ENCODE results near the gene FBLN1.

The FBLN1 gene

DNA sequence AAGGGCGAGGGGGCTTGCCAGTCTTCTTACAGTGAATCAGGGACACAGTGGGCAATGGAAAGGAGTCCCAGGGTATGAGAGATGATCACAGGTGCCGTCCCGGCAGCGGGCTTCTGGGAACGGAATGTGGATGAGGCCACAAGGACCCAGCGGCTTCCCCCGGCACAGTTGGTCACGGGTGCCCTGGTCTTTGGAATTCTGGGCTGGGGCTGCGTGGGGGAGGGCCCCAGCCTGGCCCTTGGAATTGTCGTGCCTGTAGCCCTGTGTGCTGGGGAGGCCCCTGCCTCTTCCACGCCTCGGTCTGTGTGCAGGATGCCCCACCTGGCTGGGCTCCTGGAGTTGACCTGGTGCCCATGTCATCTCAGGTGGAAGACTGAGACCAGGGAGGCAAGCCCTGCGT lies 76.6 kb downstream of the FBLN1 start:
- H3K9me3 ChIP-seq (ENCODE audit: insufficient read depth, low read depth, low read length): no peaks in the 10 kb centered on the region
- no peak overlapping the region for H3K4me2 ChIP-seq (ENCODE audit: low read depth, low read length, poor library complexity, severe bottlenecking)
- H3K79me2 ChIP-seq (ENCODE audit: insufficient read depth, low read length): no peaks in the 10 kb centered on the region
- no peaks in the 10 kb centered on the region for H3K36me3 ChIP-seq (ENCODE audit: insufficient read depth, low read length)
- TF ChIP-seq, protein P1, sequence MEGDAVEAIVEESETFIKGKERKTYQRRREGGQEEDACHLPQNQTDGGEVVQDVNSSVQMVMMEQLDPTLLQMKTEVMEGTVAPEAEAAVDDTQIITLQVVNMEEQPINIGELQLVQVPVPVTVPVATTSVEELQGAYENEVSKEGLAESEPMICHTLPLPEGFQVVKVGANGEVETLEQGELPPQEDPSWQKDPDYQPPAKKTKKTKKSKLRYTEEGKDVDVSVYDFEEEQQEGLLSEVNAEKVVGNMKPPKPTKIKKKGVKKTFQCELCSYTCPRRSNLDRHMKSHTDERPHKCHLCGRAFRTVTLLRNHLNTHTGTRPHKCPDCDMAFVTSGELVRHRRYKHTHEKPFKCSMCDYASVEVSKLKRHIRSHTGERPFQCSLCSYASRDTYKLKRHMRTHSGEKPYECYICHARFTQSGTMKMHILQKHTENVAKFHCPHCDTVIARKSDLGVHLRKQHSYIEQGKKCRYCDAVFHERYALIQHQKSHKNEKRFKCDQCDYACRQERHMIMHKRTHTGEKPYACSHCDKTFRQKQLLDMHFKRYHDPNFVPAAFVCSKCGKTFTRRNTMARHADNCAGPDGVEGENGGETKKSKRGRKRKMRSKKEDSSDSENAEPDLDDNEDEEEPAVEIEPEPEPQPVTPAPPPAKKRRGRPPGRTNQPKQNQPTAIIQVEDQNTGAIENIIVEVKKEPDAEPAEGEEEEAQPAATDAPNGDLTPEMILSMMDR (conservative IDR thresholded peaks at IDR 0.05; ENCODE audit: low read length): no peak
- no peak for TF ChIP-seq EZH2phosphoT487 (IDR thresholded peaks at IDR 0.05; ENCODE audit: borderline replicate concordance)
- H4K20me1 ChIP-seq (ENCODE audit: insufficient read depth, low read length, poor library complexity, severe bottlenecking): no peaks in the 10 kb centered on the region
- no peak overlapping the region for H2AFZ ChIP-seq (ENCODE audit: low read length)
- no peak overlapping the region for H3K4me3 ChIP-seq (ENCODE audit: low read length, poor library complexity, severe bottlenecking)
- no peaks in the 10 kb centered on the region for H3K9me2 ChIP-seq (replicated peaks; ENCODE audit: low read depth, low read length)
- H3K9ac ChIP-seq (ENCODE audit: low read depth, low read length, poor library complexity, severe bottlenecking): peak overlapping the region; percentile 13
- no peaks in the 10 kb centered on the region for H3F3A ChIP-seq (ENCODE audit: low read depth)
- peaks cover 45% of the 10 kb centered on the region for H3K4me1 ChIP-seq (ENCODE audit: insufficient read depth, low read length, poor library complexity, severe bottlenecking)
- no peaks in the 10 kb centered on the region for H3K27me3 ChIP-seq (ENCODE audit: insufficient read depth, low read length, poor library complexity, severe bottlenecking)

DNA sequence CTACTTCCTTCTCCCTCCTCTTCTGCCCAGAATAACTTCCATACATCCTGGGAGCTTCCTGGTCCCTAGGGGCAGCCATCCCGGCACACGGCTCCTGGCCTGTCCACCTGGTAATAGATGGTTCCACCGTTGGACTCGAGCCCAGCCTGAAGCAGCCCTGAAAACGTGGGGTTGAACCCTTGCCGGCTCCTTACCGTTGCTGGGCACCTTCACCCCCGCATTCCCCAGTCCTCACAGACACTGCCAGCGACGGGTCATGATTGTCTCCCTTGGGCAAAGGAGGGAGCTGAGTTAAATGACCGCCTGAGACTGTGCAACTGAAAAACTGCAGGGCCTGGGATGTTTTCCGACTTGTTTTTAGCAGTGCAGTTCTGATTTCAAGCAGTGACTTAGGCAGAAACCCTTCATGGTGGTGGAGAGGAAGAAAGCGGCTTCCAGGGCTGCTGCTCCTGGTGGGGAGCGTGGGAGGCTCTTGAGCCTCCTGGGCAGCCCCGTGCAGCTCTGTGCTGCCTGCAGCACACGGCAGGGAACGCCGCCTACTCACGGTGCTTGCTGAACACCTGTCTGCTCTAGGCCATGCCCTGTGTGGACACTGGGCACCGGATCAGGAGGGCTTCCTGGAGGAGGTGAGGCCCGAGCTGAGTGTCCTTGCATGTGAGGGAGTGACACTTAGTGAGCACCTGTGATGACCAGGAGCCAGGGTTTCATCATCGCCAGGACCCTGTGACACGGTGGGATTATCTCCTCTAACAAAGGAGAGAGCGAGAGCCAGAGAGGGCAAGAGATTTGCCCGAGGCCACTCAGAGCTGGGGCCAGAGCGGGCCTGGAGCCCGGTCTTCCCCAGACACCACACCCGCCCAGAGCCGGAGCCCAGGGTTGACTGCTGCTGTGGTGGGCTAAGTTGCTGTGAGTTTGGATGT lies 77.4 kb downstream of the FBLN1 start:
- no peak overlapping the region for H2AFZ ChIP-seq (ENCODE audit: low read length)
- peaks cover 45% of the 10 kb centered on the region for H3K4me1 ChIP-seq (ENCODE audit: insufficient read depth, low read length, poor library complexity, severe bottlenecking)
- no peak overlapping the region for H3K9ac ChIP-seq (ENCODE audit: low read depth, low read length, poor library complexity, severe bottlenecking)
- H3K27me3 ChIP-seq (ENCODE audit: insufficient read depth, low read length, poor library complexity, severe bottlenecking): no peaks in the 10 kb centered on the region
- no peaks in the 10 kb centered on the region for H3K9me3 ChIP-seq (ENCODE audit: insufficient read depth, low read depth, low read length)
- H4K20me1 ChIP-seq (ENCODE audit: insufficient read depth, low read length, poor library complexity, severe bottlenecking): no peaks in the 10 kb centered on the region
- no peaks in the 10 kb centered on the region for H3F3A ChIP-seq (ENCODE audit: low read depth)
- no peaks in the 10 kb centered on the region for H3K36me3 ChIP-seq (ENCODE audit: insufficient read depth, low read length)
- no peaks in the 10 kb centered on the region for H3K79me2 ChIP-seq (ENCODE audit: insufficient read depth, low read length)
- TF ChIP-seq EZH2phosphoT487 (IDR thresholded peaks at IDR 0.05; ENCODE audit: borderline replicate concordance): no peak
- TF ChIP-seq, protein P1 (conservative IDR thresholded peaks at IDR 0.05; ENCODE audit: low read length): no peak
- H3K9me2 ChIP-seq (replicated peaks; ENCODE audit: low read depth, low read length): no peaks in the 10 kb centered on the region
- H3K4me2 ChIP-seq (ENCODE audit: low read depth, low read length, poor library complexity, severe bottlenecking): no peak overlapping the region
- H3K4me3 ChIP-seq (ENCODE audit: low read length, poor library complexity, severe bottlenecking): no peak overlapping the region

DNA sequence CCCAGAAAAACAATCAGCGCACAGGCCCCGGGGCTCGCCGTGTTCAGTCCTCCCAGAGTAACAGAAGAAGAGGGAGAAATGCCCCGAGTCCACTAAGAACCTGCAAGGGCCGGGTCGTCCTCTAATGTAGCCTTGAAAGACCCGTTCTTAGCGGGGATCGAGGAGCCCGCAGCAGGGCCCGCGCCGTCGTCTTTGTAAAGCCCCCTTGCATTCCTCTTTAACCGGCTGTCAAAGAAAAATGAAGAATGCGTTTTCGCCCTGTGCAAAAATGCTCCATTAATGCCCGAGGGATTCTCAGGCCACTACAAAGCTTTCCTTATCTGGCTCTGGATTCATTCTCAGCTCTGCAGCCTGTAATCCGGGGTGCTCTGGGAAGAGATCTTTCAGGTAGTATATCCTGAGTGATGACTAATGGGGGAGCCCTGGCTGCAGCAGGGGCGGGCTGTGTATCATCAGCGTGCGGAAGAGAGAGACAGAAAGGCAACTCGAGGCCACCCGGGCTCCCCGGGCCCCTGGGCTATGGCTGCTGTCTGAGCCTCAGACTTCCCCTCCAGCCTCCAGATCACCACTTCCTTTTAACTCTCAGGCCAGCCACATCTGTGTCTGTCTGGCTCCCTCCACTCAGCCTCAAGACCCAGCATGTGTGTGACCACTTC lies 78.2 kb downstream of the FBLN1 start:
- no peaks in the 10 kb centered on the region for H3K9me2 ChIP-seq (replicated peaks; ENCODE audit: low read depth, low read length)
- no peaks in the 10 kb centered on the region for H3F3A ChIP-seq (ENCODE audit: low read depth)
- H3K79me2 ChIP-seq (ENCODE audit: insufficient read depth, low read length): no peaks in the 10 kb centered on the region
- no peaks in the 10 kb centered on the region for H3K27me3 ChIP-seq (ENCODE audit: insufficient read depth, low read length, poor library complexity, severe bottlenecking)
- TF ChIP-seq, protein P1 (conservative IDR thresholded peaks at IDR 0.05; ENCODE audit: low read length): no peak
- TF ChIP-seq EZH2phosphoT487 (IDR thresholded peaks at IDR 0.05; ENCODE audit: borderline replicate concordance): no peak
- no peak overlapping the region for H2AFZ ChIP-seq (ENCODE audit: low read length)
- H3K9me3 ChIP-seq (ENCODE audit: insufficient read depth, low read depth, low read length): no peaks in the 10 kb centered on the region
- H3K36me3 ChIP-seq (ENCODE audit: insufficient read depth, low read length): no peaks in the 10 kb centered on the region
- no peak overlapping the region for H3K4me3 ChIP-seq (ENCODE audit: low read length, poor library complexity, severe bottlenecking)
- peaks cover 45% of the 10 kb centered on the region for H3K4me1 ChIP-seq (ENCODE audit: insufficient read depth, low read length, poor library complexity, severe bottlenecking)
- peak overlapping the region; percentile 41 for H3K9ac ChIP-seq (ENCODE audit: low read depth, low read length, poor library complexity, severe bottlenecking)
- H4K20me1 ChIP-seq (ENCODE audit: insufficient read depth, low read length, poor library complexity, severe bottlenecking): no peaks in the 10 kb centered on the region
- H3K4me2 ChIP-seq (ENCODE audit: low read depth, low read length, poor library complexity, severe bottlenecking): peak overlapping the region; percentile 40
